H9 (cell line): ENCODE data around the gene ROR1. TPM values are rescaled to one million over a fixed set of nuclear protein-coding genes. Genes with fewer than 3 reads are reported as not detected.

ENCODE experiments used
- DNase-seq: peaks from one replicate; pipeline ENCODE4 v3.0.0-alpha.2; 2017
- H2AFZ ChIP-seq: one replicate; pipeline ENCODE4 v1.6.1; 2013; ENCODE audit warnings: mild to moderate bottlenecking, low read length, control low read depth, moderate library complexity
- H2AK5ac ChIP-seq: 2 replicates; pipeline ENCODE4 v1.6.1; 2013; ENCODE audit warnings: low read length, control low read depth, mixed read lengths; ENCODE audit not compliant: insufficient read length
- H2BK120ac ChIP-seq: one replicate; pipeline ENCODE4 v1.6.1; 2013; ENCODE audit warnings: low read depth, mild to moderate bottlenecking, low read length, control low read depth, inconsistent platforms; ENCODE audit not compliant: poor library complexity, severe bottlenecking
- H2BK12ac ChIP-seq: 2 replicates; pipeline ENCODE4 v1.6.1; 2013; ENCODE audit warnings: low read length, control low read depth, mixed read lengths, low read depth; ENCODE audit not compliant: insufficient read length
- H2BK15ac ChIP-seq: 2 replicates; pipeline ENCODE4 v1.6.1; 2013; ENCODE audit warnings: low read depth, low read length, control low read depth
- H2BK20ac ChIP-seq: one replicate; pipeline ENCODE4 v1.6.1; 2013; ENCODE audit warnings: low read depth, mild to moderate bottlenecking, low read length, control low read depth, inconsistent platforms; ENCODE audit not compliant: poor library complexity, severe bottlenecking
- H2BK5ac ChIP-seq: 2 replicates; pipeline ENCODE4 v1.6.1; 2013; ENCODE audit warnings: low read length, control low read depth, mixed read lengths; ENCODE audit not compliant: insufficient read length
- H3K14ac ChIP-seq: 2 replicates; pipeline ENCODE4 v1.6.1; 2013; ENCODE audit warnings: low read length, control low read depth; ENCODE audit not compliant: insufficient read depth
- H3K18ac ChIP-seq: 2 replicates; pipeline ENCODE4 v1.6.1; 2013; ENCODE audit warnings: low read depth, mild to moderate bottlenecking, mixed read lengths, low read length, control low read depth; ENCODE audit not compliant: insufficient read length
- H3K23ac ChIP-seq: 2 replicates; pipeline ENCODE4 v1.6.1; 2013; ENCODE audit warnings: low read length, control low read depth, mixed read lengths, low read depth; ENCODE audit not compliant: insufficient read length
- H3K23me2 ChIP-seq: 2 replicates; pipeline ENCODE4 v1.6.1; 2013; ENCODE audit warnings: low read depth, mild to moderate bottlenecking, mixed read lengths, low read length, control low read depth; ENCODE audit not compliant: insufficient read length, poor library complexity, severe bottlenecking
- H3K27ac ChIP-seq: 2 replicates; pipeline ENCODE4 v1.5.1; 2013; ENCODE audit warnings: low read length, control low read depth, mixed read lengths, low read depth; ENCODE audit not compliant: insufficient read length
- H3K27me3 ChIP-seq: 2 replicates; pipeline ENCODE4 v1.6.1; 2013; ENCODE audit warnings: low read length, control low read depth, inconsistent platforms; ENCODE audit not compliant: insufficient read depth
- H3K4ac ChIP-seq: 2 replicates; pipeline ENCODE4 v1.6.1; 2013; ENCODE audit warnings: low read depth, mild to moderate bottlenecking, control low read depth, inconsistent platforms, low read length, moderate library complexity
- H3K4me1 ChIP-seq: 2 replicates; pipeline ENCODE4 v1.6.1; 2013; ENCODE audit warnings: low read length, control low read depth, inconsistent platforms; ENCODE audit not compliant: insufficient read depth
- H3K4me2 ChIP-seq: 2 replicates; pipeline ENCODE4 v1.6.1; 2013; ENCODE audit warnings: low read length, control low read depth, mixed read lengths; ENCODE audit not compliant: insufficient read length, insufficient read depth
- H3K56ac ChIP-seq: 2 replicates; pipeline ENCODE4 v1.6.1; 2013; ENCODE audit warnings: low read depth, mild to moderate bottlenecking, mixed read lengths, low read length, control low read depth; ENCODE audit not compliant: insufficient read length
- H3K79me1 ChIP-seq: 2 replicates; pipeline ENCODE4 v1.6.1; 2013; ENCODE audit warnings: low read depth, mild to moderate bottlenecking, moderate library complexity, low read length, control low read depth, inconsistent platforms; ENCODE audit not compliant: insufficient read depth, poor library complexity, severe bottlenecking
- H3K79me2 ChIP-seq: 2 replicates; pipeline ENCODE4 v1.6.1; 2013; ENCODE audit warnings: low read length, control low read depth, inconsistent platforms; ENCODE audit not compliant: insufficient read depth
- H3K9ac ChIP-seq: 2 replicates; pipeline ENCODE4 v1.6.1; 2013; ENCODE audit warnings: low read length, control low read depth, mixed read lengths; ENCODE audit not compliant: insufficient read length; ENCODE audit errors: extremely low read depth
- H3K9me3 ChIP-seq: one replicate; pipeline ENCODE4 v1.6.1; 2013; ENCODE audit warnings: low read depth, low read length, inconsistent platforms; ENCODE audit not compliant: control insufficient read depth
- H3T11ph ChIP-seq: one replicate; pipeline ENCODE4 v1.6.1; 2013; ENCODE audit warnings: mild to moderate bottlenecking, low read length, control low read depth, inconsistent platforms
- H4K20me1 ChIP-seq: one replicate; pipeline ENCODE4 v1.6.1; 2013; ENCODE audit not compliant: control insufficient read depth, insufficient read length, insufficient read depth
- H4K5ac ChIP-seq: 2 replicates; pipeline ENCODE4 v1.6.1; 2013; ENCODE audit warnings: low read depth, mild to moderate bottlenecking, mixed read lengths, low read length, control low read depth; ENCODE audit not compliant: insufficient read length
- H4K8ac ChIP-seq: replicated peaks from 2 replicates; pipeline ENCODE4 v1.6.1; 2013; ENCODE audit warnings: low read length, control low read depth, mixed read lengths, low read depth; ENCODE audit not compliant: insufficient read length
- H4K91ac ChIP-seq: 2 replicates; pipeline ENCODE4 v1.6.1; 2013; ENCODE audit warnings: low read depth, mild to moderate bottlenecking, moderate library complexity, mixed read lengths, low read length, control low read depth; ENCODE audit not compliant: insufficient read length
- H3K27ac Mint-ChIP-seq, 3 experiments: 2 replicates in 2 of 3; 3 replicates in 1 of 3; pipeline ENCODE4 v1.8.0; 2020 to 2021; ENCODE audit warnings: mixed read lengths in 3 of 3, mild to moderate bottlenecking in 1 of 3, moderate library complexity in 1 of 3
- H3K27me3 Mint-ChIP-seq: 2 replicates; pipeline ENCODE4 v1.8.0; 2021; ENCODE audit warnings: low read depth, mild to moderate bottlenecking, moderate library complexity, mixed read lengths
- H3K36me3 Mint-ChIP-seq, 3 experiments: 2 replicates in 2 of 3; 3 replicates in 1 of 3; pipeline ENCODE4 v1.8.0; 2020 to 2021; ENCODE audit warnings: low read depth in 3 of 3, mixed read lengths in 3 of 3; ENCODE audit not compliant: insufficient read depth in 1 of 3
- H3K4me1 Mint-ChIP-seq, 2 experiments: 2 replicates each; pipeline ENCODE4 v1.8.0; 2020; ENCODE audit warnings: mixed read lengths in 2 of 2
- H3K4me3 Mint-ChIP-seq, 2 experiments: 2 replicates in 1 of 2; 3 replicates in 1 of 2; pipeline ENCODE4 v1.8.0; 2020 to 2021; ENCODE audit warnings: mild to moderate bottlenecking in 2 of 2, mixed read lengths in 2 of 2, moderate library complexity in 1 of 2
- H3K9me3 Mint-ChIP-seq, 2 experiments: 2 replicates in 1 of 2; 3 replicates in 1 of 2; pipeline ENCODE4 v1.8.0; 2020; ENCODE audit warnings: mild to moderate bottlenecking in 2 of 2, mixed read lengths in 2 of 2, moderate library complexity in 1 of 2
- total RNA-seq: library from RNA; stranded (reverse); gene quantifications from 2 replicates; pipeline ENCODE4 v1.2.1, GENCODE V29; 2021
- TF ChIP-seq, protein P1 (sequence below): fragments of 200-600 bp; sonication (generic); conservative IDR thresholded peaks from 3 replicates; pipeline ENCODE4 v1.8.0; 2021; ENCODE audit warnings: antibody characterized with exemption, mild to moderate bottlenecking

The ROR1 gene
- total RNA-seq, 1 experiment from 2014 or later: 75.9 TPM

DNA sequence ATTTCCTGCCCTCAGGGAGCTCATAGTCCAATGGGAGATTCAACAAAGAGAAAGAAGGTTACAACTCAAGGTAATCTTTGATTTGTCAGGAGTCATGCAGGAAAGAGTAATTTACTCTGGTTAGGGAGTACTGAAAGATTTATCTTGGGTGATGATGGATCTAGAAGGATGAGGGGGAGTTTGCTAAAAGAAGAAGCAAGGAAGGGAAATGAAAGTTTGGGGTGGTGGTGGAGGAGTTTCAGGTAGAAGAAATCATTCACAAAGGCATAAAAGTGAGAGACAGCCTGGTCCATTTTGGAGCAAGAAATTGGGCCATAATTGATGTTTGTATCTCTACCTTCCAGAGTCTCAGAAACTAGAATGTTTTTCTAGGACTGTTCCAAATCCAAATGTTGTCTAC is 116.7 kb downstream of the ROR1 start:
- no peak overlapping the region for H3K27ac ChIP-seq
- no peaks in the 10 kb centered on the region for H3K27me3 Mint-ChIP-seq
- no peak overlapping the region for H2BK15ac ChIP-seq
- no peak overlapping the region for H2BK20ac ChIP-seq
- H3K4me3 Mint-ChIP-seq: no peak overlapping the region
- H3K14ac ChIP-seq: no peak overlapping the region
- H3K79me2 ChIP-seq: peaks cover 32% of the 10 kb centered on the region; the same call in 1 of the 2 replicates
- no peak for DNase-seq
- H2BK120ac ChIP-seq: no peak overlapping the region
- H3K4me1 Mint-ChIP-seq: peaks cover 41% of the 10 kb centered on the region in 2 experiments
- no peak overlapping the region for H3K56ac ChIP-seq
- H3K4me2 ChIP-seq: no peak overlapping the region
- peaks cover 5% of the 10 kb centered on the region; the same call in 1 of the 2 replicates for H3K4me1 ChIP-seq
- H3K36me3 Mint-ChIP-seq: peaks cover 0 to 6% (median 6%) of the 10 kb centered on the region in 3 experiments; a peak in 4 of 7 replicates
- H4K8ac ChIP-seq: no peak overlapping the region
- H2BK5ac ChIP-seq: no peak overlapping the region
- no peak overlapping the region for H3K4ac ChIP-seq
- H3K9ac ChIP-seq: no peak overlapping the region
- H3K18ac ChIP-seq: no peak overlapping the region
- H3K27ac Mint-ChIP-seq: peak overlapping the region in 2 of 3 experiments; percentile 6; a peak in 1 of 7 replicates
- TF ChIP-seq, protein P1, sequence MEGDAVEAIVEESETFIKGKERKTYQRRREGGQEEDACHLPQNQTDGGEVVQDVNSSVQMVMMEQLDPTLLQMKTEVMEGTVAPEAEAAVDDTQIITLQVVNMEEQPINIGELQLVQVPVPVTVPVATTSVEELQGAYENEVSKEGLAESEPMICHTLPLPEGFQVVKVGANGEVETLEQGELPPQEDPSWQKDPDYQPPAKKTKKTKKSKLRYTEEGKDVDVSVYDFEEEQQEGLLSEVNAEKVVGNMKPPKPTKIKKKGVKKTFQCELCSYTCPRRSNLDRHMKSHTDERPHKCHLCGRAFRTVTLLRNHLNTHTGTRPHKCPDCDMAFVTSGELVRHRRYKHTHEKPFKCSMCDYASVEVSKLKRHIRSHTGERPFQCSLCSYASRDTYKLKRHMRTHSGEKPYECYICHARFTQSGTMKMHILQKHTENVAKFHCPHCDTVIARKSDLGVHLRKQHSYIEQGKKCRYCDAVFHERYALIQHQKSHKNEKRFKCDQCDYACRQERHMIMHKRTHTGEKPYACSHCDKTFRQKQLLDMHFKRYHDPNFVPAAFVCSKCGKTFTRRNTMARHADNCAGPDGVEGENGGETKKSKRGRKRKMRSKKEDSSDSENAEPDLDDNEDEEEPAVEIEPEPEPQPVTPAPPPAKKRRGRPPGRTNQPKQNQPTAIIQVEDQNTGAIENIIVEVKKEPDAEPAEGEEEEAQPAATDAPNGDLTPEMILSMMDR: no peak
- H2BK12ac ChIP-seq: no peak overlapping the region
- no peak overlapping the region for H4K5ac ChIP-seq
- no peaks in the 10 kb centered on the region for H3K23me2 ChIP-seq
- H2AK5ac ChIP-seq: no peak overlapping the region
- no peak overlapping the region for H4K91ac ChIP-seq
- H3K9me3 ChIP-seq: no peaks in the 10 kb centered on the region
- H3K27me3 ChIP-seq: no peaks in the 10 kb centered on the region
- H2AFZ ChIP-seq: no peak overlapping the region
- no peak overlapping the region for H3K23ac ChIP-seq
- no peaks in the 10 kb centered on the region for H3K9me3 Mint-ChIP-seq
- H3K79me1 ChIP-seq: peaks cover 13% of the 10 kb centered on the region
- H3T11ph ChIP-seq: no peak overlapping the region
- no peaks in the 10 kb centered on the region for H4K20me1 ChIP-seq
